Stimulated activated CD8-positive, alpha-beta memory T cell treated with anti-CD3 and anti-CD28 coated beads, Interleukin-15, amount 100 ng/mL, for 24 hours (primary cell): ENCODE results near the gene MUTYH.

Experiments
- DNase-seq: peaks from one replicate; pipeline ENCODE4 v3.0.0-alpha.2; 2020; ENCODE audit warnings: low read depth

The MUTYH gene

GRCh38 chr1:45348966-45349677 lies 8.9 kb upstream of the MUTYH start:
- no peak for DNase-seq

GRCh38 chr1:45348609-45348965 lies 8.3 kb upstream of the MUTYH start:
- DNase-seq = no peak

GRCh38 chr1:45348020-45348419 lies 7.8 kb upstream of the MUTYH start:
- DNase-seq = no peak

- no peak for DNase-seq
These were observed 6.2 kb upstream of the MUTYH start for GRCh38 chr1:45346473-45346872.

- no peak for DNase-seq
These were observed 4.8 kb upstream of the MUTYH start for GRCh38 chr1:45345014-45345413.

- no peak for DNase-seq
These were observed 4.3 kb upstream of the MUTYH start for GRCh38 chr1:45344499-45344898.

GRCh38 chr1:45340816-45341466 lies 701 bp upstream of the MUTYH start:
- DNase-seq = no peak

GRCh38 chr1:45337630-45338325 lies 2.5 kb downstream of the MUTYH start:
- DNase-seq = no peak

- no peak for DNase-seq
These were observed 4.3 kb downstream of the MUTYH start for GRCh38 chr1:45335855-45336324.

GRCh38 chr1:45334308-45335245 lies 5.7 kb downstream of the MUTYH start:
- DNase-seq = no peak

GRCh38 chr1:45332346-45332720 lies 7.9 kb downstream of the MUTYH start:
- no peak for DNase-seq

- DNase-seq = no peak
These were observed 8.5 kb downstream of the MUTYH start for GRCh38 chr1:45331436-45332345.

GRCh38 chr1:45329445-45329844 lies 10.8 kb downstream of the MUTYH start:
- no peak for DNase-seq

GRCh38 chr1:45328680-45329079 lies 11.6 kb downstream of the MUTYH start:
- no peak for DNase-seq

GRCh38 chr1:45327644-45328515 lies 12.4 kb downstream of the MUTYH start:
- no peak for DNase-seq

GRCh38 chr1:45326627-45327623 lies 13.3 kb downstream of the MUTYH start, which contains the start of gene HPDL:
TSS of gene HPDL (plus strand) at chr1:45326895. CDS start at chr1:45327149, 254 bp downstream.
- DNase-seq = peak; percentile 50

GRCh38 chr1:45325851-45326506 lies 14.3 kb downstream of the MUTYH start:
- no peak for DNase-seq

GRCh38 chr1:45322486-45323040 lies 17.7 kb downstream of the MUTYH start:
- no peak for DNase-seq
